SKM-1 treated with dmso at 0.1 percent for 144 hours (cell line): ENCODE data around the gene DPM3.
"Not testable (repeated sequence)": the region's sequence is repeated elsewhere in the genome, so short reads cannot be mapped to it uniquely, and the experiment has no call there.

ENCODE experiments used
- DNase-seq: peaks from one replicate; lab custom pipeline; 2025; ENCODE audit not compliant: unreplicated experiment; lab: John Stamatoyannopoulos, UW

Gene DPM3

DNA sequence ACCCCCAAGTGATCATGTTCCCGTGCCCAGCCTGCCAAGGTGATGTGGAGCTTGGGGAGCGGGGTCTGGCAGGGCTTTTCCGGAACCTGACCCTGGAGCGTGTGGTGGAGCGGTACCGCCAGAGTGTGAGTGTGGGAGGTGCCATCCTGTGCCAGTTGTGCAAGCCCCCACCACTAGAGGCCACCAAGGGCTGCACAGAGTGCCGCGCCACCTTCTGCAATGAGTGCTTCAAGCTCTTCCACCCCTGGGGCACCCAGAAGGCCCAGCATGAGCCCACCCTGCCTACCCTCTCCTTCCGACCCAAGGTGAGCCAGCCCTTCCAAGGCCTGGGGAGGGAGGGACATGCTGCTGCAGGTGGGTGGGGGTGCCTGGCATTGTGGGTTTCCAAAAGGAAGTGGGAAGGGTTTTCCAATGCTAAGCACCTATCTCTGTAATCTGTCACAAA lies 35.6 kb upstream of the DPM3 start:
- DNase-seq: no peak

- DNase-seq: no peak
Observed at GRCh38 chr1:155175281-155175926, 35.1 kb upstream of the DPM3 start.

- DNase-seq: no peak
Observed at GRCh38 chr1:155174324-155175280, 34.3 kb upstream of the DPM3 start.

DNA sequence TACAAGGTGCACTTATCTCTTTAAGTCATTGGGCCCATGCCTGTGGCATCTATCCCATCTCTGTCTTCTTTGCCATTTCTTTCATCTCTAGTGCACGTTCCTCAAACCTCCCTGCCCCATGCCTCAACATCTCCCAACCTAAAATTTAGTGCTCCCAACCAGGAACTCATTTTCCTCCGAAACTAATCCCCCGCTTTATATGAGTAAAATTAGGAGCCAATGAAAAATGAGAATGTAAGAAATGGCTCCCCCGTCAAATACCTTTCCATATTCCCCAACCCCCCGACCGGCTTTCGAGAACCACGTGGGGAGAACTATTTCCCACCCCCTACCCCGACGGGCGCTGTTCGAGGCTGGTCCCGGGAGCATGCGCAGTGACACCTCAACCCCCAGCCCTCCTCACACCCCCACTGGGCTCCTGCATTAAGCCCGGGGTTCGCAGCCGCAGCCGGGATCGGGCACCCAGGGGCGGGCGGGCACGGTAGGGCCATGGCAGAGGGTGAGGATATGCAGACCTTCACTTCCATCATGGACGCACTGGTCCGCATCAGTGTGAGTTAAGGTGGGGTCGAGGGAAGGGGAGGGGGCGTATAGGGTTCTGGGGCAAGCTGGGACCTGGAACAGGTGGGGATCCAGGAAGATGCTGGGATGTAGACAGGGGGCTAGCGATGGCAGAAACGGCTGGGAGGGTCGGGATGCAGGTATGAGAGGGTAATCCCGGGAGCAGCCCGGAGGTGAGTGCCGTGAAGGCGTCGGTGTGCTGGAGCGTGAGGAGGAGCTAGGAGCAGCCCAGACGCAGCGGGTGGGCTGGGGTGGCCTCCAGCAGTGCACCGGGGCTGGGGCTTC lies 33.4 kb upstream of the DPM3 start, which contains the start of gene TRIM46:
Gene TRIM46, plus strand, starts transcription at position 372 of the 846 bp plus-strand sequence. Its CDS starts 118 bp downstream, at position 490.
- peak; percentile 40 for DNase-seq

DNA sequence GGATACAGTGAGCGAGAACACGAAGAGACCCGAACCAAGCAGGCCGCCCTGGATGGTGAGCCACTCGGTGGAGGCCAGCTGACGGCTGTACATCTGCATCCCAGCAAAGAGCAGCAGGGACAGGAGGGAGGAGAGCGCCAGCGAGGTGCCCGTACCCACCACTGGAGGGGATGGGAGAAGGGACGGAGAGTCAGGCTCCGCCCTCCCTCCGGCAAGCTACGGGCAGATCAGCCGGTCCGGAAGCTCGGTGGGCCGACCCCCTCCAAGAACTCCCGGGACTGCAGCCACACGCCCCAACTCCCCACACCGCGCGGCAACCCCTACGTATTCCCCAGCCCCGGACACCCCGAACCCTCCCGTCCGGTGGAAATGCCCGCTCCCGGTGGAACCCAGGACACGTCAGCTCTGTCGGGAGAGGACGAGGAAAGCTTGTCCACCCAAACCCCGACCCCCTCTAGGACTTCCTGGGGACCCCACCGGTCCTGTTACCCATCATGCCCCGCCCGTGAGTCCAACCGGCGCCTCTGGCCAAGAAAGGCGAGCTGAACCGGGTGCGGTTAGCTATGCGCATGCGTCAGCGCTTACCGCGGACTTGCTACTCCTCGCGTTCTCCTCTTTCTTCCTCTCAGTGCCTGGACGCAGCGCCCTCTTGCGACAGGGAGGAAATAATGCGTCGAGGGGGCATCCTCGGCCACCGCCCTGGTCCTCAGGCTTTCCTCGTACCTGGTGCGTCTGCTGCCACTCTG lies 32.6 kb upstream of the DPM3 start, which contains the start of gene KRTCAP2:
Gene KRTCAP2, minus strand, starts transcription at position 573 of the 746 bp plus-strand sequence. Its CDS starts 80 bp downstream, at position 493.
- DNase-seq: peak; percentile 99

DNA sequence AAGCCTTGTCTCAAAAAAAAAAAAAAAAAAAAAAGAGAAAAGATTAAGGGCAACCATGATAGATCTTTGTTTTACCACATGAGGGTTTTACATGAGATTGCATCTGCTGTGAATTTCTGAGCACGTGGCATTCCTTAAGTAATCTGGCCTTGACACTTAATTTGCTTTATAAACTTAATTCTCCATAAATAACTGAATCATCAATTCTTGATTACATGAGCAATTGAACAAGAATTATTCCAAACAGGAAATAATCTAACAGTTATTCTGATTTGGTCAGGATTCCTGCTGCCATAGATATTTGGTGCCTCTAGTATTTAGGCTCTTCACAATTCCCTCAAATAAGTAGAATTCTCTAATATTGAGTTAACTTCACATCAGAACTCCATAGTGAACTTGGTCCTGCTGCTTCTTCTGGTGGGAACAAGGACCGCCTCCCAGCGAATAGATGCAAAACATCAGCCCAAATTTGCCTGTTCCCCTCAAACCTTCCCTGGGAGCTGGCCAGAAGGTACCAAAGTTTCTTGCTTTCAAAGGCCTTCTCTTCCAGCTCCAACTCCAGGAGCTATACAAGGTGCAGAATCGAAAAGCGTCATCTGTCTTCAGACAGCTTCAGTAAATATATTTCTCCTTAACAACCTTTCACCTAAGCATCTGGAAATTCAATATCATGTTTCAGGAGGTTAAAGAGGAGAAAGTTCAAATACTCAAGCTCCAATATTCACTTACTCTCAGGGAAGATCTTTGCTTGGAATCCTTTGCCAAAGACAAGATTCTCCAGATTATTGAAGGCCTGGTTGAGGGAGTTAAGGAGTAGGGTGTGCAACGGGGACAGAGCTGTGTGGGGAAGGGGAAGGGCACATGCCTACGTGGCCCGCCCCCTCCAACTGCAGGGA lies 31.8 kb upstream of the DPM3 start:
- DNase-seq: no peak

- no peak for DNase-seq
Observed at GRCh38 chr1:155170806-155171205, 30.5 kb upstream of the DPM3 start.

DNA sequence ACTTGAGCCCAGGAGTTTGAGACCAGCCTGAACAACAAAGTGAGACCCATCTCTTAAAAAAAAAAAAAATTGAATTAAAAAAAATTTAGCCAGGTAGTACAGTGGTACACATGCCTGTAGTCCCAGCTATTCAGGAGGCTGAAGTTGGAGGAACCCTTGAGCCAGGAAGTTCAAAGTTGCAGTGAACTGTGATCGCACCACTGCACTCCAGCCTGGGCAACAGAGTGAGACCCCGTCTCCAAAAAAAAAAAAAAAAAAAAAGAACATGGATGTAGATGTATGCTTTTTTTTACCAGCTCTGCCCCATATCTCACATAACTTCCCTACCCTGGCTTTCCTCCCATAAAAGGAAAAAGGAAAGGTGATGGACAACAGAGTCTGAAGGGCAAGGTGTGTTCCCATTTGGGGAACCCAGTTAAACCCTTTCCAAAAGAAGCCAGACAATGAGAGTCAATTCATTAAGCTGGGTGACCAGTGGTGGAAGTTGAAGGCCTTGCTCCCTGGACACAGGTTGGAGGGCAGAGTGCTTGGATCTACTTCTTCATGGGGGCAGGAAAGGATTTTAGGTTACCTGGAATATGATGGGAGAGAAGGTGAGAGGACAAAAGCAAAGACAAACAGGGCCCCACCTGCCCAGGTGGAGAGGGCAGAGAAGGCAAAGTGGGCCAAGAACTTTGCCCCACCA lies 29.9 kb upstream of the DPM3 start:
- DNase-seq: no peak

DNA sequence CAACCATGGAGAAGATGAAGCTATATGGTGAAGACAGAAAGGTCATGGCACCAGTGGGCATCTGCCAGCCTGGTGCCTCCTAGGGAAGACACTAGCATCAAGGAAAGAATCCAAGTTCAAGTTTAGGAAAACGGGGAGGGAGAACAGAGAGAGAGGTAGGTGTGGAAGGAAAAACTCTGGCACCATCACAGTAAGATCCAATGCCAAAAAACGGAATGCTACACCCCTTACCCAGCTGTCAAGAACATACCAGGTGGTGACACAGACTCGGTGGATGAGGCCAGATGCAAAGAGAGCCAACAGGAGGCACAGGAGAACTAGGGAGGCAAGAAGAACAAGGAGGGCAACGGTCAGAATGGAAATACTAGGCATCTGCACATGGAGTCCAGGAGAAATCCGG lies 29.2 kb upstream of the DPM3 start:
- no peak for DNase-seq

GRCh38 chr1:155168456-155169210 lies 28.3 kb upstream of the DPM3 start:
- DNase-seq: no peak

DNA sequence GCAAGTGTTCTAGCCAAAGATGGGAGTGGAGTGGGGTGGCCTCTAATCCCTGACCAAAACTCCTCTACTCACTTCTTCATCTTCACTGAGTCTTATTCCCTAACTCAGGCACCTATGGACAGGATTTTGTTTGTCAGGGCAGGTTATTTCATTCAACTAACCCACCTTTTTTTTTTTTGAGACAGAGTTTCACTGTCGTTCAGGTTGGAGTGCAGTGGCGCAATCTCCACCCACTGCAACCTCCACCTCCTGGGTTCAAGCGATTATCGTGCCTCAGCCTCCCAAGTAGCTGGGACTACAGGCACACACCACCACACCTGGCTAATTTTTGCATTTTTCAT lies 27.7 kb upstream of the DPM3 start:
- not testable (repeated sequence) for DNase-seq

GRCh38 chr1:155167166-155168104 lies 27.1 kb upstream of the DPM3 start:
- peak; percentile 88 for DNase-seq

DNA sequence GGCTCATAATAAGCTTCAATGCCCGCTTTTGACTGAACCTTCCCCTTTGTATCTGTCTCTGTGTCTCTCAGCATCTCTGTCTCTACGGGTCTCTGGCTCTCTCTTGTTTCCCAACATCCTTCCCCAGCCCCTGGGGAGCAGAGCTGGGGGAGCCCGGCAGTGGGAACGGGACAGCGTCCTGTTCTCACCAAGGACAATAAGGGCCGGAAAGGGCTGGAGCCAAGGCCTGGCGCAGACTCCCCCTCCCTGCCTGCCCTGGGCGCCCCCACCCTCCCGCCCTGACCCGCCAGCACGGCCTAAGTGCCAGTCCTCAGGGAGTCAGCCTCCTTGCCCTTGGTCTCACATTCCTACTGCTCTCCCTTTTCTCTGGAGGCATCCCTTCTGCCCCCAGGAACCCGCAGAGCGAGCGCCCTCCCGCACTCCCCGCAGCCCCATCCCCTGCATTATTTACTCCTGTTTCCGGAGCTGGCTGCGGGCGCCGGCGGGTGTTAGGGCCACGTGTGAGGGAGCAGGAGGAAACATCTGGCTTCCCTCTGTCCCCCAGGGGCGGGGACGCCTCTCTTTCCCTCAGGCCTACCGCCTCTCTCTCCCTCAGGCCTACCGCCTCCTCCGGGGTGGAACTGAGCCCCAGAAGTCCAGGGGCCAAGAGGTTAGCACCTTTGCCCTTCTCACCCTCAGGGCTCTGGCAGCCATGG lies 26.3 kb upstream of the DPM3 start:
- DNase-seq: no peak

DNA sequence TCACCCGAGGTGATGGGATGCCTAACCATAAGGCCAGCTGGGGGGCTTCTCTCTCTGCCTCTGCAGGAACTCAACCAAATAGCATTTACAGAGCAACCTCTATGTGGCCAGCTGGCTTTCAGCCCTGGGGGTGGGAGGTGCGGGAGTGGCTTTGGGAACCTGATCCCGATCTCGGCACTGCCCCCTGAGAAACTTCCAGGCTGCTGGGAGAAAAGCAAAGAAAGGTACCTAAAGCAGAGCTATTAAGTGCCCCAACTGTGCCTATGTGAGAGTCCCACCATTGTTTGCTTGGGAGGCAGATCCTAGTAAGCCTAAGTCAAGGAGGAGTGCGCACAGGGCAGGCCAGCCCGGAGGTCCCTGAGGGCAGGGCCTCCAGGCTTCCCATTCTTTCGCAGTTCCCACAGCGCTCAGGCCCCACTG lies 25.7 kb upstream of the DPM3 start:
- no peak for DNase-seq

GRCh38 chr1:155164625-155165024 lies 24.3 kb upstream of the DPM3 start:
- DNase-seq: not testable (repeated sequence)

DNA sequence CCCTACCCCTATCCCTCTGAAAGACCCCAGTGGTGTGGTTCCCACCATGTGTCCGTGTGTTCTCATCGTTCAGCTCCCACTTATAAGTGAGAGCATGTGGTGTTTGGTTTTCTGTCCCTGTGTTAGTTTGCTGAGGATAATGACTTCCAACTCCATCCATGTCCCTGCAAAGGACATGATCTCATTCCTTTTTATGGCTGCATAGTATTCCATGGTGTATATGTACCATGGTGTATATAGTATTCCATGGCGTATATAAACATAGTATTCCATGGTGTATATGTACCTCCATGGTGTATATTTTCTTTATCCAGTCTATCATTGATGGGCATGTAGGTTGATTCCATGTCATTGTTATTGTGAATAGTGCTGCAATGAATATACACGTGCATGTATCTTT lies 23.5 kb upstream of the DPM3 start:
- DNase-seq: not testable (repeated sequence)
